Measurements from ENCODE around the gene LTBP1.

LTBP1 gene

GRCh38 chr2:33116799-33117198 lies 170.0 kb downstream of the LTBP1 start:
- DNase-seq (ENCODE audit: low spot score), result no peak

GRCh38 chr2:33118651-33119050 lies 171.9 kb downstream of the LTBP1 start:
- no peak for DNase-seq (ENCODE audit: low spot score)

GRCh38 chr2:33121416-33121815 lies 174.7 kb downstream of the LTBP1 start:
- no peak for DNase-seq (ENCODE audit: low spot score)

GRCh38 chr2:33121925-33122324 lies 175.2 kb downstream of the LTBP1 start:
- DNase-seq (ENCODE audit: low spot score), result no peak

GRCh38 chr2:33122726-33123125 lies 176.0 kb downstream of the LTBP1 start:
- DNase-seq (ENCODE audit: low spot score), result no peak

GRCh38 chr2:33123216-33123615 lies 176.5 kb downstream of the LTBP1 start:
- no peak for DNase-seq (ENCODE audit: low spot score)

GRCh38 chr2:33126552-33126951 lies 179.8 kb downstream of the LTBP1 start:
- DNase-seq (ENCODE audit: low spot score), result peak; percentile 10

- no peak for DNase-seq (ENCODE audit: low spot score)
These were observed 180.2 kb downstream of the LTBP1 start for GRCh38 chr2:33126958-33127357.

GRCh38 chr2:33129263-33130053 lies 182.7 kb downstream of the LTBP1 start:
- DNase-seq (ENCODE audit: low spot score), result no peak

GRCh38 chr2:33130054-33130447 lies 183.3 kb downstream of the LTBP1 start:
- DNase-seq (ENCODE audit: low spot score), result no peak

- DNase-seq (ENCODE audit: low spot score), result no peak
These were observed 183.8 kb downstream of the LTBP1 start for GRCh38 chr2:33130544-33130943.

- DNase-seq (ENCODE audit: low spot score), result no peak
These were observed 184.4 kb downstream of the LTBP1 start for GRCh38 chr2:33131111-33131510.

- no peak for DNase-seq (ENCODE audit: low spot score)
These were observed 185.0 kb downstream of the LTBP1 start for GRCh38 chr2:33131749-33132148.

GRCh38 chr2:33133454-33133952 lies 186.8 kb downstream of the LTBP1 start:
- no peak for DNase-seq (ENCODE audit: low spot score)

- no peak for DNase-seq (ENCODE audit: low spot score)
These were observed 187.5 kb downstream of the LTBP1 start for GRCh38 chr2:33134086-33134771.

GRCh38 chr2:33134791-33135560 lies 188.2 kb downstream of the LTBP1 start:
- DNase-seq (ENCODE audit: low spot score), result no peak

- DNase-seq (ENCODE audit: low spot score), result no peak
These were observed 188.9 kb downstream of the LTBP1 start for GRCh38 chr2:33135645-33136044.

- no peak for DNase-seq (ENCODE audit: low spot score)
These were observed 189.3 kb downstream of the LTBP1 start for GRCh38 chr2:33136056-33136455.

- DNase-seq (ENCODE audit: low spot score), result no peak
These were observed 189.8 kb downstream of the LTBP1 start for GRCh38 chr2:33136566-33136965.

- no peak for DNase-seq (ENCODE audit: low spot score)
These were observed 190.6 kb downstream of the LTBP1 start for GRCh38 chr2:33137331-33137730.

- no peak for DNase-seq (ENCODE audit: low spot score)
These were observed 193.2 kb downstream of the LTBP1 start for GRCh38 chr2:33139949-33140348.

GRCh38 chr2:33141476-33141875 lies 194.7 kb downstream of the LTBP1 start:
- DNase-seq (ENCODE audit: low spot score), result no peak

- no peak for DNase-seq (ENCODE audit: low spot score)
These were observed 196.1 kb downstream of the LTBP1 start for GRCh38 chr2:33142810-33143209.

All from HuH-7 (cell line).